ENCODE data around the gene EPN3.

EPN3 gene

DNA sequence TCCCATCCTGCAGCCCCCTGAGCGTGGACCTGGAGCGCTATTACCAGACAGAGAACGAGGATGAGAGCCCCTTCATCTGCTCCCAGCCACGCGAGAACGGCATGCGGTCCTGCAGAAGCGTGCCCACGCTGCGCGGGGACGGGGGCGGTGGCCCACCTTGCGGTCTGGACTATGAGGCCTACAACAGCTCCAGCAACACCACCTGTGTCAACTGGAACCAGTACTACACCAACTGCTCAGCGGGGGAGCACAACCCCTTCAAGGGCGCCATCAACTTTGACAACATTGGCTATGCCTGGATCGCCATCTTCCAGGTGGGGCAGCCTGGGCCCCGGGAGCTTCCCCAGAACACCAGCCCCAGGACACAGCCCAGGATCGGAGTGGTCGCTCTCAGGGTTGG is 40.0 kb downstream of the EPN3 start:
- DNase-seq, result no peak

DNA sequence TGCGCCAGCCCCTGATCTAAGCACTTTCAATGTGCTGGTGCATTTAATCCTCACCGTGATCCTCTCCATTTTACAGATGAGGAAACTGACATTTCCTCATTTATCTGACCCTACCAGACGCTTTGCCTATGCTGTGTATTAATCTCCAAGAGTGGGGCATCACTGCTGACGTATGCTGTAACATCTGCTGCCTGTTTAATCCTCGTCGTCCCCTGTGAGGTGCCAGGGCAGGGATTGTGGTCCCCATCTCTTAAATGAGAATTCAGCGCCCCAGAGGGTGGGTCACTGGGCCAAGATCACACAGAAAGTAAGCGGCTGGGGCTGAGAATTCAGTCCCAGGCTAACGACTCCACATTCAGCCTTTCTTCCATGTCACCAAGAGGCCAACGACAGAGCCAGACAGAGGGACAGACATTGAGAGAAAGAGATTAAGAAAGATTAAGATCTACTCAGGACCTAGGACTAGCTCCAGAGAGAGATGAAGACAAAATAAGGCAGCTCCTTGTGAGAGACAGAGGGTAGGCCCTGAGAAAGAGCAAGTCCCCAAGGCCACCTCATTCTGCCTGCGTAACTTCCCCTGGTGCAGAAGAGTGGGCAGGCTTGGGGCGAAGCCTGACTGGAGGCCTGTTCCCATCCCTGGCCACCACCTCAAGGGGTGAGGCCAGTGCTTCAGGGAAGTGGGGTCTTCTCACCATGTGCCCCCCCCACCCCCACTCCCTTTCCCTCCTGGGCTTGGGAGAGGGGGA is 41.5 kb downstream of the EPN3 start:
- no peak for DNase-seq

- DNase-seq, result no peak
Measured at GRCh38 chr17:50575581-50576210, 43.2 kb downstream of the EPN3 start.

DNA sequence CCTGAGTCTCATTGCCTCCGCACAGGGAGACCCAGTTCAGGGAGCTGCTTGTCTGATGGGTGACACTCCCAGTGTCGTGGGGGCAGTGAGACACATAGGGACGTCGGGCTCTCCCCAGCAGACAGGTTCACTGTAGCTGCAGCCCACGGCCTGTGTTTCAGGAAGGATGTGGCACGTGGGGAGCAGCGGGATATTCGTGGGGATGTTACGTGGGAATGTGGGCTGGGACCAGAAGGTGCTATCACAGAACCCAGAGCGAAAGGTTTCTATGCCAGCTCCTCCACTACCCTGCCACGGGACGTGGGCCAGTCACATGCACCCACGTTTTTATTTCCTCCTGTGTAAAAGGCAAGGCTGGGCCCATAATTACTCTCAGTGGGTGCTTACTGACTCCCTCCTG is 44.3 kb downstream of the EPN3 start:
- no peak for DNase-seq

GRCh38 chr17:50577451-50577954 is 45.0 kb downstream of the EPN3 start:
- no peak for DNase-seq

DNA sequence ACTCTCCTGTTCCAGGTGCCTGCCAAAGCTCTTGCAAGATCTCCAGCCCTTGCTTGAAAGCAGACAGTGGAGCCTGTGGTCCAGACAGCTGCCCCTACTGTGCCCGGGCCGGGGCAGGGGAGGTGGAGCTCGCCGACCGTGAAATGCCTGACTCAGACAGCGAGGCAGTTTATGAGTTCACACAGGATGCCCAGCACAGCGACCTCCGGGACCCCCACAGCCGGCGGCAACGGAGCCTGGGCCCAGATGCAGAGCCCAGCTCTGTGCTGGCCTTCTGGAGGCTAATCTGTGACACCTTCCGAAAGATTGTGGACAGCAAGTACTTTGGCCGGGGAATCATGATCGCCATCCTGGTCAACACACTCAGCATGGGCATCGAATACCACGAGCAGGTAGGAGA is 45.6 kb downstream of the EPN3 start:
- no peak for DNase-seq

DNA sequence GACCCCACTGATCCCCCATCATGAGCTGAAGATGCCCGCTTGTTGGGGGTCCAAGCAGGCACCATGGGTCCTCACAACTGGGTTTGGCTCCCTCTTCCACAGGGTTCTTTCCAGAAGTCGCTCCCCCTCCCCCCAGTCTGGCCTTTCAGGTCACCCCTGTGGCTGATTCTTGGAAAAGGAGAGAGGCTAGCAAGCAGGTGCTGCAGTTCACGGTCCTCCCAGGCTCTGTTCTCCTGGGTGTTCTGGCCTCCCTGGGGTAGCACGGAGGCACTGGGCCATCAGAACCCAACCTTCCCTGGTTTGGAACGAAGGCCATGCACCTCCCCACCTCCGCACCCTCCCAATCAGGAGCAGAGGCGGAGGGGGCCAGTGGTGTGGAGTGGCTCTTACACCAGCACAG is 46.9 kb downstream of the EPN3 start:
- DNase-seq, result no peak

GRCh38 chr17:50580646-50581045 is 48.1 kb downstream of the EPN3 start:
- no peak for DNase-seq

DNA sequence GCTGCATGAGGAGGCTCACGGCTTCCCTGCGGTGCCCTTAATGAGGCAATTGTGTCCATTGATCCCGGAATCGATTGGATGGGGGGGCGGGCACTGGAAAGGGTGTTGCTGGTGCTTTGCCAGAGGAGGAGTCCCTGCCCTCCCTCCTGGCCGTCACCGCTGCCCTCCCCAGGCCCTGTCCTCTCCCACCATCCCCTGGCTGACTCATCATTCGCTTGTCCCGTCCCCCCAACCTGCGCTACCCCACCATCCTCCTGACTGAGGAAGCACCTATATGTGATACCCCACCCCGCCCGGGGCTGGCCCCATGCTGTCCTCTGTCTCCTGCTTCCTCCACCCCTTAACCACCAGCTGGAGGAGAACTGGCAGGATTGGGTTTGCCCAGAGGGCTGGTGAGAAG is 48.8 kb downstream of the EPN3 start:
- no peak for DNase-seq

GRCh38 chr17:50582741-50583140 is 50.2 kb downstream of the EPN3 start:
- no peak for DNase-seq

GRCh38 chr17:50583641-50584040 is 51.1 kb downstream of the EPN3 start:
- no peak for DNase-seq

- no peak for DNase-seq
Measured at GRCh38 chr17:50584116-50584515, 51.6 kb downstream of the EPN3 start.

GRCh38 chr17:50584749-50585148 is 52.2 kb downstream of the EPN3 start:
- no peak for DNase-seq

GRCh38 chr17:50585346-50585745 is 52.8 kb downstream of the EPN3 start:
- DNase-seq, result no peak

DNA sequence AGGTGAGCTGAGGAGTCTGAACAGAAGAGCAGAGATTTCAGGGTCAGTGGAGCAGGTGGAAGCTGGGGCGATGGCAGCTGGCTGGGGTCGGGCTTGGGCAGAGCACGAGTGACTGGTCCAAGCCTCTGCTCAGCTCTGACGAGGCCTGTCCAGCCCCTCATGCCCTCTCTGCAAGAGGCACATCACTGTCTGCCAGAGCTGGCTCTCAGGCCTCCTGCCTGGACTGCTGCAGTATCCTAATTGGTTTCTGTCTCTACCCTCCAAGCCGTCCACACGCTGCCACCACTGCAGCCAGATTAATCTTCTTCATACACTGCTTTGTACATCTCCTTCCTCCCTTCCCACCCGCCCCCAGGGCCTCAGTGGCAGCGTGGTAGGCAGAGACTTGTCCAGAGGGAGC is 53.4 kb downstream of the EPN3 start:
- no peak for DNase-seq

GRCh38 chr17:50586421-50587247 is 54.1 kb downstream of the EPN3 start:
- DNase-seq, result no peak

- DNase-seq, result no peak
Measured at GRCh38 chr17:50587571-50587970, 55.0 kb downstream of the EPN3 start.

DNA sequence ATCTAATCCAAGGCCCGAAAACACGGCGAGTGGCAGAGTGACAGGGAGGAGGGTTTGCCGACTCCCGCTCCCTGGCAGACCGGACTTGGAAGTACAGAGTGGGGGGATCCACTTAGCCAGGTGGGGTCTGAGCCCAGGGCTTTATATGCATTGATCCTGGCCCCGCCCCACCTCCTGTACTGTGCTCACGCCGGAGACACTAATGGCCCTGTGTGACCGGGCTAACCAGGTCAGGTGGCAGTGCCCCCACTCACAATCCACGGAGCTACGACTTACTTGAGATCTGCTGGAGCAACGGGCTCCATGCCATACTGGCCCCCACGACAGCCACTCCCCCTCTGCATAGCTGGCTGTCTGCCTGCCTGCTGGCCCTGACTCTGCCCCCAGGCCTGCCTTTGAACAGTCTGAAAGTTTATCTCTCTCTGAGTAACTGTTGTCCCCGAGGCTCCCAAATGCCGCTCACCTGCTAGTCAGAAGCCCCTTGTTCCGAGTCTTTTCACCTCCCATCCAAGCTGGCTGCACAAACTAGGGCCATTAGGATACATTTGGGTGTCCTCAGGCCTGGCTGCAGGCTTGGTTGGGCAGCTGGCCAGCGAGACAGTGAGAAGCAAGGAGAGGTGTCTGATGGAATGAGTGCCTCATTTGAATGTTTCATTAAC is 56.0 kb downstream of the EPN3 start:
- no peak for DNase-seq

- DNase-seq, result no peak
Measured at GRCh38 chr17:50589095-50589705, 56.7 kb downstream of the EPN3 start.

DNA sequence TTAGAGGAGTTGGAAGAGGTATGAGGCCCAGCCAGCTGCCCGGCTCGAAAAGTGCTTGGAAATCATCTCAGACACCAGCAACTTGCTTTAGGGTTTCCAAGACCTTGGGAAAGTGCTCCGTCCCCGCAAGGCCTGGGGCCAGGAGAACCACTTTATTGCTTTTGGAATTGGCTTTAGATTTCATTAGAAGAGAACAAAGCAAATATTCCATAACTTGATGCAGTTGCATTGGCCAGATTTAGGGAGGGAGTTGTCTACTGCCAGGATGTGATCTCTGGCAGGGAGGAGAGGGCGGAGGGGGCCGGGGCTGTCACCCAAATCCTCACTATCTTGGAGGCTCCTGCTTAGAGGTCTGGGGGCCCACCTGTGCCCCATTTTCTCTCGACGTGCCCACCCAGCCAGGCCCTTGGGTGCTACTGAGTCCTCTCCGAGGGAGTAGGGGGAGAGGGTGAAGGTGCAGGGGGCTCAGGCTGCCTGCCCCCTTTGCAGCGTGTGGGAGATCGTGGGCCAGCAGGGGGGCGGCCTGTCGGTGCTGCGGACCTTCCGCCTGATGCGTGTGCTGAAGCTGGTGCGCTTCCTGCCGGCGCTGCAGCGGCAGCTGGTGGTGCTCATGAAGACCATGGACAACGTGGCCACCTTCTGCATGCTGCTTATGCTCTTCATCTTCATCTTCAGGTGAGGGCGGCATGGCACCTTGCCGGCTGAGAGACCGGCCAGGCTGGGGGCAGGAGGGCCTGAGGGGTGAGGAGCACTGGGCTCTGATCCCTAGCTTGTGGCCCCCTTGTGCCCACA is 58.6 kb downstream of the EPN3 start:
- DNase-seq, result no peak

DNA sequence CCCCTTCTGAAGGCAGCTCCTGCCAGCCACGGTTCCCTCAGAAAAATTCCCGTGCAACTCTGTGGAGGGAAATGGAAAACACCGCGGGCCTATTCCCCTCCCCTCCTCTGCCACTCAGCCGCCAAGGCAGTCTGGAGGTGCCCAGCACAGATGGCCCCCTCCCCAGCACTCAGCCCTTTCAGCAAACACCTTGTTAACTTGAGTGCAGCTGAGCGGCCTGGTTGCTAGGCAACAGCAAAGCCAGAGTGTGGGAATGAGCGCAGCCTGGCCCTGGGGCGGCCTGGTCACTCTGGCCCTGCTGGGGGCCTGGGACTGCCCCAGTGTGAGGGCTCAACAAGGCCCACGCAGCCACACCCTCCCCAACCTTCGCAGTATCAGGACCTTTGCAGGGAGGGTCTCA is 60.8 kb downstream of the EPN3 start:
- DNase-seq, result no peak

All from activated CD4-positive, alpha-beta T cell treated with anti-CD3 and anti-CD28 coated beads, Interleukin-10, Interleukin-2, amounts not matched to agents 100 ng/mL and 50 ng/mL, durations not matched to agents 16 hours and 8 hours (primary cell).